ENCODE data around the gene CHTF8.

Gene CHTF8

GRCh38 chr16:69084289-69084688, 48.1 kb downstream of the CHTF8 start:
- no peak for DNase-seq (ENCODE audit: low read depth)

GRCh38 chr16:69083306-69083941, 49.0 kb downstream of the CHTF8 start:
- DNase-seq (ENCODE audit: low read depth) = no peak

GRCh38 chr16:69079697-69080096, 52.7 kb downstream of the CHTF8 start:
- DNase-seq (ENCODE audit: low read depth) = no peak

GRCh38 chr16:69078073-69078472, 54.3 kb downstream of the CHTF8 start:
- DNase-seq (ENCODE audit: low read depth) = no peak

GRCh38 chr16:69077251-69077650, 55.1 kb downstream of the CHTF8 start:
- DNase-seq (ENCODE audit: low read depth) = no peak

- DNase-seq (ENCODE audit: low read depth) = peak; percentile 44
Observed at GRCh38 chr16:69073181-69073702, 59.1 kb downstream of the CHTF8 start.

- no peak for DNase-seq (ENCODE audit: low read depth)
Observed at GRCh38 chr16:69072640-69072974, 59.8 kb downstream of the CHTF8 start.

- no peak for DNase-seq (ENCODE audit: low read depth)
Observed at GRCh38 chr16:69071036-69071435, 61.4 kb downstream of the CHTF8 start.

GRCh38 chr16:69069504-69069903, 62.9 kb downstream of the CHTF8 start:
- DNase-seq (ENCODE audit: low read depth) = no peak
